Stimulated activated effector memory CD8-positive, alpha-beta T cell treated with anti-CD3 and anti-CD28 coated beads, Interleukin-12 subunit alpha, Interleukin-12 subunit beta, amount 100 ng/mL, for 72 hours (primary cell): Measurements from ENCODE around the gene HABP2.

ENCODE experiments used
- ATAC-seq: fragments of 150-1000 bp; cut with Tn5 transposase; 2 replicates; pipeline ENCODE4 v1.10.0; 2021
- DNase-seq, 2 donors: peaks; one replicate each; pipeline ENCODE4 v3.0.0; 2021 to 2022; ENCODE audit warnings: low spot score in 2 of 2
- H3K27ac Mint-ChIP-seq: one replicate; pipeline ENCODE4 v1.8.0; 2022; ENCODE audit warnings: mild to moderate bottlenecking, mixed read lengths
- H3K36me3 Mint-ChIP-seq: one replicate; pipeline ENCODE4 v1.8.0; 2022; ENCODE audit warnings: mild to moderate bottlenecking, mixed read lengths
- H3K4me1 Mint-ChIP-seq: one replicate; pipeline ENCODE4 v1.8.0; 2022; ENCODE audit warnings: mixed read lengths
- H3K4me3 Mint-ChIP-seq: one replicate; pipeline ENCODE4 v1.8.0; 2022; ENCODE audit warnings: mild to moderate bottlenecking, mixed read lengths
- H3K9me3 Mint-ChIP-seq: one replicate; pipeline ENCODE4 v1.8.0; 2022; ENCODE audit warnings: mixed read lengths

The HABP2 gene

GRCh38 chr10:113594652-113595051 lies 41.8 kb downstream of the HABP2 start:
- Mint-ChIP-seq H3K27ac (no peak overlapping the region), H3K36me3 (no peaks in the 10 kb centered on the region), H3K4me3 (no peak overlapping the region), H3K4me1 (no peaks in the 10 kb centered on the region), H3K9me3 (no peaks in the 10 kb centered on the region)
- no peak for DNase-seq
- no peak for ATAC-seq

DNA sequence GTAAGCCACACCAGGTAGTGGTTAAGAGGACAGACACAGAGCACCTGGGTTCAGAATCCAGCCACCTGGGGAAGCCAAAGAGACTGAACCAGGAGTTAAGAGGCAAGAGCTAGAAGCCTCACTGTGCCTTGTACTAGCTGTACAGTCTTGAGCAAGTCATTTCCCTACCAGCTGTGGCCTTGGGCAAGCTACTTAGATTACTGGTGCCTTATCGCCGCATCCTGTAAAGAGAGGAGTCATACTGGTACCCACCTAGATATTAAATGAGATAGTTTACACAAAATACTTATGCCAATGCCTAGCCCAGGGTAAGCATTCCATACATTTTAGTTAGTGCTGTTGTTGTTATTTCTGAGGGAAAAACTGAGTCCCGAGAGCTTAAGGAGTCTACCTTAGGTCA lies 47.7 kb downstream of the HABP2 start:
- no peaks in the 10 kb centered on the region for H3K36me3 Mint-ChIP-seq
- DNase-seq, result no peak
- H3K4me3 Mint-ChIP-seq, result no peak overlapping the region
- H3K4me1 Mint-ChIP-seq, result no peaks in the 10 kb centered on the region
- no peaks in the 10 kb centered on the region for H3K9me3 Mint-ChIP-seq
- no peak overlapping the region for H3K27ac Mint-ChIP-seq
- ATAC-seq, result peak; percentile 68

DNA sequence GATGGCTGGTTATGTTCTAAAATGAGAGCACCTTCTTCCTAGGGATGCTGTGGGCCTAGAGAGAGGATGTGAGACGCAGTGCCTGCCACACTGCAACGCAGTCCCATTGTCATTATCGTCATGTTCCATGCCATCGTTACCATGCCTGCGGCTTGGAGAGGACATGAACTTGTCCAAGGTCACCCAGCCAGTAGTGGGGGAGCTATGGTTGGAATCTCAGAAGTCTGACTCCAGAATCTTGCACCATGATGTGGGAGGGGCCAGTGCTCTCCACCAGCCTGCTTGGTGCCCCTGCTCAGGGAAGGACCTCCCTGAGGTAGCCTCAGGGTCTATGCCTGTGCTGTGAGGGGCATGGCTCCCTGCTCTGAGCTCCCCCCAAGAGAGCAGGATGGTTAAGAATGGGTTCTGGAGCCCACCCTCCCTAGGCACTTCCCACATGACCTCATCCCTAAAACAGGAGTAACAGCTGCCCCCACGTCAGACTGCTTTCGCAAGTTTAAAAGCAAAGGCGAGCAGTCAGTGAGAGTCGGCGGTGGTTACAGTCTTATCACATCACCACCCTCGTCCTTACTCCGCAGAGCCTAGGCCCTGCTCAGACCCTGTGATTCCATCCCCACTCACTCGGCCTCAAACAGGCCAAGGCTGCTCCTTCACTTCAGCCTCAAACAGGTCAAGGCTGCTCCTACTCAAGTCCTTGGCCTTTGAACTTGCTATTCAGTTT lies 50.4 kb downstream of the HABP2 start:
- H3K4me1 Mint-ChIP-seq, result no peaks in the 10 kb centered on the region
- ATAC-seq, result no peak
- H3K27ac Mint-ChIP-seq, result no peak overlapping the region
- DNase-seq, result no peak
- H3K36me3 Mint-ChIP-seq, result no peaks in the 10 kb centered on the region
- no peak overlapping the region for H3K4me3 Mint-ChIP-seq
- H3K9me3 Mint-ChIP-seq, result no peaks in the 10 kb centered on the region

GRCh38 chr10:113604572-113604971 lies 51.7 kb downstream of the HABP2 start:
- Mint-ChIP-seq H3K27ac (no peak overlapping the region), H3K36me3 (no peaks in the 10 kb centered on the region), H3K4me1 (no peaks in the 10 kb centered on the region), H3K4me3 (no peak overlapping the region), H3K9me3 (no peaks in the 10 kb centered on the region)
- no peak for ATAC-seq
- no peak for DNase-seq

DNA sequence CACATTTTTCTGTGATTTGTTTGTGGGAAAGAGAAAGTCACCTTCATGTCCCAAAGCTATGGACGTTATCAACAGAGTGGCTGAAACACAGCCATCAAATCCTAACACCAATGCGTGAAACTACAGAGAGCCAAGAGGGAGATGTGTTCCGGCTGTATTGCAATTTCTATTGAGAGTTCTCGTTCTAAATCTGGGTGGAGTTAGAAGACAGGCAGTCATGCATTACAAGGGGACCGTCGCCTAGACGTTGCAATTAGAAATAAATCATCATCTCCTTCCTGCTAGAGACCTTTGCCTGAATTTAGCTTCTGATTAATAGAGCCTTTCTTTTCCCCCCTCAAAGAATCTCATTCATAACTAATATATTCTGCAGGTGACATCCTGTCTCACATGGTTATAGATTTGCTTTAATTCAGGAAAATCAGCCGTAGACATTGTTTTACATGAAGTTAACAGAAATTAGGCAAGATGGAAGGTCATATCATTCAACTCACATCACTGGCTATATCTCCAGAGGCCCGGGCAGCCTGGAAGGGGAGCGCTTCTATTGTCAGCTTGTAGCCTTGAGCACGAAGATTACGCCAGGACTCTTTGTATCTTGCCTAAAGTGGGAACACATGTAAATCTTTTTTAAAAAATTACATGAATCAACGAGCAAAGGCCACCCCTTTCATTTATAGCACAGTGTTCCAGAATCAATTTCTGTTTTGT lies 52.6 kb downstream of the HABP2 start:
- Mint-ChIP-seq H3K36me3 (no peaks in the 10 kb centered on the region), H3K27ac (no peak overlapping the region), H3K9me3 (no peaks in the 10 kb centered on the region), H3K4me3 (no peak overlapping the region), H3K4me1 (no peaks in the 10 kb centered on the region)
- no peak for ATAC-seq
- no peak for DNase-seq

DNA sequence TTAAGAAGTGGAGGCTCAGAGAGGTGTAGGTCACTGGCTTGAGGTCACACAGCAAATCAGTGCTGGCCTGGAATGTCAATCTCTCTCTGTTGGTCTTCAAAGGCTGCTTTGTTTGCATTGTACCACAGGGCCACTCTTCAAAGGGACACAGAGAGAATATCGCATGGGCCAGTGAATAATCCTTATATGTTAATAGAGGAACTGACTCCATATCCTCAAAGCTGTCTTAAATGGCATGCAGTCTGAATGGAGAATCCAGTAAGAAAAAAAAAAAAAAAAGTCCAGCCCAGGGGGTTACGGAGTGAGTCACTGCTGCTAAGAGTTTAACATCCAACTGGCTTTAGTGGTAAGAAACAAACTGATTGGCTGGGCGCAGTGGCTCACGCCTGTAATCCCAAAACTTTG lies 56.9 kb downstream of the HABP2 start:
- no peaks in the 10 kb centered on the region for H3K9me3 Mint-ChIP-seq
- no peaks in the 10 kb centered on the region for H3K4me1 Mint-ChIP-seq
- no peaks in the 10 kb centered on the region for H3K36me3 Mint-ChIP-seq
- DNase-seq (no peak), ATAC-seq (no peak)
- no peak overlapping the region for H3K27ac Mint-ChIP-seq
- no peak overlapping the region for H3K4me3 Mint-ChIP-seq

GRCh38 chr10:113610631-113611601 lies 58.1 kb downstream of the HABP2 start:
- Mint-ChIP-seq H3K4me1 (no peaks in the 10 kb centered on the region), H3K27ac (no peak overlapping the region), H3K36me3 (no peaks in the 10 kb centered on the region), H3K4me3 (no peak overlapping the region), H3K9me3 (no peaks in the 10 kb centered on the region)
- DNase-seq (no peak), ATAC-seq (no peak)

GRCh38 chr10:113612154-113612553 lies 59.3 kb downstream of the HABP2 start:
- DNase-seq (no peak), ATAC-seq (no peak)
- H3K36me3 Mint-ChIP-seq, result no peaks in the 10 kb centered on the region
- no peaks in the 10 kb centered on the region for H3K9me3 Mint-ChIP-seq
- H3K4me1 Mint-ChIP-seq, result no peaks in the 10 kb centered on the region
- H3K27ac Mint-ChIP-seq, result no peak overlapping the region
- no peak overlapping the region for H3K4me3 Mint-ChIP-seq

- Mint-ChIP-seq H3K4me1 (no peaks in the 10 kb centered on the region), H3K4me3 (no peak overlapping the region), H3K9me3 (no peaks in the 10 kb centered on the region), H3K36me3 (no peaks in the 10 kb centered on the region), H3K27ac (no peak overlapping the region)
- ATAC-seq, result no peak
- no peak for DNase-seq
These were observed 60.6 kb downstream of the HABP2 start for GRCh38 chr10:113613427-113613826.

- ATAC-seq, result no peak
- Mint-ChIP-seq H3K4me3 (no peak overlapping the region), H3K36me3 (no peaks in the 10 kb centered on the region), H3K4me1 (no peaks in the 10 kb centered on the region), H3K27ac (no peak overlapping the region), H3K9me3 (no peaks in the 10 kb centered on the region)
- DNase-seq, result no peak
These were observed 61.3 kb downstream of the HABP2 start for GRCh38 chr10:113613977-113614690.

GRCh38 chr10:113616244-113617074 lies 63.6 kb downstream of the HABP2 start:
- H3K27ac Mint-ChIP-seq, result no peak overlapping the region
- H3K4me1 Mint-ChIP-seq, result no peaks in the 10 kb centered on the region
- H3K36me3 Mint-ChIP-seq, result no peaks in the 10 kb centered on the region
- ATAC-seq, result no peak
- no peak overlapping the region for H3K4me3 Mint-ChIP-seq
- no peaks in the 10 kb centered on the region for H3K9me3 Mint-ChIP-seq
- no peak for DNase-seq

- Mint-ChIP-seq H3K4me1 (no peaks in the 10 kb centered on the region), H3K36me3 (no peaks in the 10 kb centered on the region), H3K27ac (no peak overlapping the region), H3K4me3 (no peak overlapping the region), H3K9me3 (no peaks in the 10 kb centered on the region)
- ATAC-seq (no peak), DNase-seq (no peak)
These were observed 64.2 kb downstream of the HABP2 start for GRCh38 chr10:113617086-113617485.

GRCh38 chr10:113618338-113618737 lies 65.5 kb downstream of the HABP2 start:
- H3K4me3 Mint-ChIP-seq, result no peak overlapping the region
- ATAC-seq (no peak), DNase-seq (no peak)
- no peaks in the 10 kb centered on the region for H3K36me3 Mint-ChIP-seq
- no peaks in the 10 kb centered on the region for H3K9me3 Mint-ChIP-seq
- H3K27ac Mint-ChIP-seq, result no peak overlapping the region
- no peaks in the 10 kb centered on the region for H3K4me1 Mint-ChIP-seq

DNA sequence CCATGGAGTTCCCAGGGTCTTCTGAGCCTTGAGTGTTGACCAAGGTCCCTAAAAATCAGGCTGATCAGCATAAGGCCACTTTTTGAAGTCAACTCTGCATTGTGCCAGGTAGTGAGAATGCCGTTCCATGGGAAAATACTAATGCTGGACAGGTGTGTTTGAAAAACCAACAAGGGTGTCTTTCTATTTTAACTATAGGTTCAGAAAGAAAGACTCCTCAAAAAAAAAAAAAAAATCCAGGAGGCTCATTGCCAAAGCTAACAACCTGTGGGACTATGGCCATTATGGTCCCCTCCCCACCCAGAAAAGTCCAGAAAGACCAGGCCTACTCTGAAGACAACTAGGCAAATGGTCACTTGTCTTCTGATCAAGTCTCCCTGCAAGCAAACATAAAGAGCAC lies 66.5 kb downstream of the HABP2 start:
- no peak overlapping the region for H3K4me3 Mint-ChIP-seq
- H3K27ac Mint-ChIP-seq, result no peak overlapping the region
- DNase-seq (no peak), ATAC-seq (no peak)
- H3K36me3 Mint-ChIP-seq, result no peaks in the 10 kb centered on the region
- no peaks in the 10 kb centered on the region for H3K4me1 Mint-ChIP-seq
- H3K9me3 Mint-ChIP-seq, result no peaks in the 10 kb centered on the region
